GM23338 (cell line): ENCODE data around the gene LRIG3. TPM values are rescaled to one million over a fixed set of nuclear protein-coding genes. Genes with fewer than 3 reads are reported as not detected.

Experiments used
- ATAC-seq: fragments of 200-7000 bp; cut with Tn5 transposase; 3 replicates; pipeline ENCODE4 v1.9.1; 2020
- DNase-seq: peaks from one replicate; pipeline ENCODE4 v3.0.0-alpha.2; 2015; ENCODE audit warnings: low spot score
- H2AFZ ChIP-seq: fragments of 200-600 bp; sonication (generic); 2 replicates; pipeline ENCODE4 v1.8.0; 2016; ENCODE audit warnings: antibody characterized with exemption, mild to moderate bottlenecking, moderate library complexity
- H3F3A ChIP-seq: fragments of 200-600 bp; sonication (generic); replicated peaks from 2 replicates; pipeline ENCODE4 v1.8.0; 2017; ENCODE audit warnings: antibody characterized with exemption, mixed run types, low read depth
- H3K27ac ChIP-seq: fragments of 200-600 bp; sonication (generic); 2 replicates; pipeline ENCODE4 v1.6.1; 2016; ENCODE audit warnings: low read depth
- H3K27me3 ChIP-seq: fragments of 200-600 bp; sonication (generic); 2 replicates; pipeline ENCODE4 v1.8.0; 2016; ENCODE audit warnings: mild to moderate bottlenecking, mixed run types, moderate library complexity; ENCODE audit not compliant: insufficient read depth
- H3K36me3 ChIP-seq: fragments of 200-600 bp; sonication (generic); 2 replicates; pipeline ENCODE4 v1.8.0; 2016; ENCODE audit warnings: mild to moderate bottlenecking; ENCODE audit not compliant: insufficient read depth
- H3K4me1 ChIP-seq: fragments of 200-600 bp; sonication (generic); 2 replicates; pipeline ENCODE4 v1.8.0; 2016; ENCODE audit warnings: mild to moderate bottlenecking, moderate library complexity; ENCODE audit not compliant: insufficient read depth
- H3K4me2 ChIP-seq: fragments of 200-600 bp; sonication (generic); 2 replicates; pipeline ENCODE4 v1.7.1; 2017; ENCODE audit warnings: mixed run types
- H3K4me3 ChIP-seq: fragments of 200-600 bp; sonication (generic); 2 replicates; pipeline ENCODE4 v1.6.1; 2016; ENCODE audit warnings: mixed run types
- H3K79me2 ChIP-seq: fragments of 200-600 bp; sonication (generic); replicated peaks from 2 replicates; pipeline ENCODE4 v1.8.0; 2017; ENCODE audit warnings: mild to moderate bottlenecking; ENCODE audit not compliant: insufficient read depth
- H3K9me2 ChIP-seq: fragments of 200-600 bp; sonication (generic); 2 replicates; pipeline ENCODE4 v1.8.0; 2017; ENCODE audit not compliant: insufficient read depth
- H4K20me1 ChIP-seq: fragments of 200-600 bp; sonication (generic); replicated peaks from 2 replicates; pipeline ENCODE4 v1.8.0; 2017; ENCODE audit warnings: mild to moderate bottlenecking; ENCODE audit not compliant: insufficient read depth
- H3K27ac Mint-ChIP-seq: 2 replicates; pipeline ENCODE4 v1.8.0; 2020; ENCODE audit warnings: inconsistent platforms, mild to moderate bottlenecking, moderate library complexity, mixed read lengths
- H3K27me3 Mint-ChIP-seq: 3 replicates; pipeline ENCODE4 v1.8.0; 2022; ENCODE audit warnings: low read depth, mild to moderate bottlenecking, moderate library complexity, mixed read lengths, inconsistent platforms; ENCODE audit not compliant: insufficient read depth, poor library complexity
- H3K36me3 Mint-ChIP-seq: 3 replicates; pipeline ENCODE4 v1.8.0; 2021; ENCODE audit warnings: low read depth, mild to moderate bottlenecking, inconsistent platforms, moderate library complexity, mixed read lengths
- H3K4me1 Mint-ChIP-seq: 3 replicates; pipeline ENCODE4 v1.8.0; 2020; ENCODE audit warnings: mild to moderate bottlenecking, inconsistent platforms, mixed read lengths
- H3K4me3 Mint-ChIP-seq: 3 replicates; pipeline ENCODE4 v1.8.0; 2021; ENCODE audit warnings: moderate library complexity, mild to moderate bottlenecking, inconsistent platforms, mixed read lengths
- H3K9me3 Mint-ChIP-seq: 3 replicates; pipeline ENCODE4 v1.8.0; 2020; ENCODE audit warnings: moderate library complexity, mild to moderate bottlenecking, inconsistent platforms, mixed read lengths
- CTCF ChIP-seq, 2 experiments: fragments of 200-600 bp in 1 of 2; sonication (generic) in 1 of 2; conservative IDR thresholded peaks; 2 replicates each; pipeline versions ENCODE4 v1.5.1 to v1.6.1; 2016 to 2017; ENCODE audit warnings: antibody characterized with exemption in 2 of 2, low read depth in 2 of 2, mild to moderate bottlenecking in 2 of 2, moderate library complexity in 1 of 2
- EZH2 ChIP-seq: fragments of 200-600 bp; sonication (generic); IDR thresholded peaks from one replicate; pipeline ENCODE4 v1.8.0; 2017; ENCODE audit warnings: antibody characterized with exemption, mild to moderate bottlenecking, low read depth; ENCODE audit not compliant: unreplicated experiment
- EZH2phosphoT487 ChIP-seq: fragments of 200-600 bp; sonication (generic); IDR thresholded peaks from one replicate; pipeline ENCODE4 v1.8.1; 2018; ENCODE audit warnings: antibody characterized with exemption; ENCODE audit not compliant: unreplicated experiment
- NANOG ChIP-seq: IDR thresholded peaks from 2 replicates; pipeline ENCODE4 v1.6.1; 2016; ENCODE audit warnings: antibody characterized with exemption, borderline replicate concordance
- POLR2AphosphoS5 ChIP-seq: IDR thresholded peaks from 2 replicates; pipeline ENCODE4 v1.6.1; 2016; ENCODE audit warnings: antibody characterized with exemption, low read depth
- STAT1 ChIP-seq: IDR thresholded peaks from one replicate; pipeline ENCODE4 v1.6.1; 2016; ENCODE audit warnings: antibody characterized with exemption; ENCODE audit not compliant: unreplicated experiment
- ZNF114 ChIP-seq: fragments of 250-450 bp; sonication (Bioruptor Pico); IDR thresholded peaks from 2 replicates; pipeline ENCODE4 v1.5.0; 2020; ENCODE audit warnings: mild to moderate bottlenecking, moderate library complexity
- ZNF331 ChIP-seq: fragments of 250-450 bp; sonication (Bioruptor Pico); IDR thresholded peaks from 2 replicates; pipeline ENCODE4 v1.5.0; 2020; ENCODE audit warnings: low read depth, mild to moderate bottlenecking, moderate library complexity
- polyA plus RNA-seq: library from polyadenylated mRNA; unstranded; fragments of >200 nt; fragmentation: Nextera tagmentation; extraction: Ambion mirVana; gene quantifications from 2 replicates; pipeline ENCODE4 v1.2.1, GENCODE V29; 2016
- total RNA-seq: library from RNA; depleted of rRNA; stranded (reverse); fragments of >200 nt; shearing (Covaris generic); gene quantifications from 2 replicates; pipeline ENCODE4 v1.2.3, GENCODE V29; 2014
- TF ChIP-seq, protein P1 (sequence below): fragments of 250-450 bp; sonication (Bioruptor Pico); IDR thresholded peaks from 2 replicates; pipeline ENCODE4 v1.5.0; 2020; ENCODE audit warnings: mild to moderate bottlenecking, moderate library complexity
- TF ChIP-seq, protein P2 (sequence below): IDR thresholded peaks from 2 replicates; pipeline ENCODE4 v1.6.1; 2016; ENCODE audit warnings: antibody characterized with exemption

Gene LRIG3
- total and polyA plus RNA-seq, 2 experiments from 2014 or later: 1.6 to 7.5 TPM

DNA sequence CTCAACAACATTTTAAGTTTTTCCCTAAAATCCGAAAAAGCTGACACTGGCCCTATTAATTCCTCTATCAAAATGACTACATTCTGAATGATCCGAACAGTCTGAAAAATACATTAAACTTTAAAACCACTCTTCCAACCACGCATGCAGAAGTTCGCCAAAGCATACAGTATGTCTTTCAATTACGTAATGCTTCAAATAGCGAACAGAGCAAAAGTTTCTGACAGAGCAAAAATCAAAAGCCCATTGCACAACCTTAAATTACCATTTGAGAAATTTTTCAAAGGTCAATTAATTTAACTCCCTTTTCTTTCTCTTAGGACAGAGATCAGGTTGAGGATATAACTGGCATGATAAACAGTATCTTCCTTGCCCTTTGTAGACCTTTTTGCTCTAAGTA is 33.2 kb downstream of the LRIG3 start:
- Histone ChIP-seq H3K4me2 (no peak overlapping the region), H3K4me3 (no peak overlapping the region), H3K9me2 (no peaks in the 10 kb centered on the region), H3K79me2 (no peaks in the 10 kb centered on the region), H3K4me1 (peaks cover 21% of the 10 kb centered on the region), H2AFZ (no peak overlapping the region), H3K27me3 (peaks cover 53% of the 10 kb centered on the region), H3K36me3 (no peaks in the 10 kb centered on the region), H4K20me1 (peaks cover 3% of the 10 kb centered on the region), H3F3A (no peaks in the 10 kb centered on the region), H3K27ac (no peak overlapping the region)
- no peak overlapping the region for H3K27ac Mint-ChIP-seq
- peaks cover 32% of the 10 kb centered on the region for H3K36me3 Mint-ChIP-seq
- H3K4me3 Mint-ChIP-seq: no peak overlapping the region
- DNase-seq: no peak
- TF ChIP-seq, protein P1, sequence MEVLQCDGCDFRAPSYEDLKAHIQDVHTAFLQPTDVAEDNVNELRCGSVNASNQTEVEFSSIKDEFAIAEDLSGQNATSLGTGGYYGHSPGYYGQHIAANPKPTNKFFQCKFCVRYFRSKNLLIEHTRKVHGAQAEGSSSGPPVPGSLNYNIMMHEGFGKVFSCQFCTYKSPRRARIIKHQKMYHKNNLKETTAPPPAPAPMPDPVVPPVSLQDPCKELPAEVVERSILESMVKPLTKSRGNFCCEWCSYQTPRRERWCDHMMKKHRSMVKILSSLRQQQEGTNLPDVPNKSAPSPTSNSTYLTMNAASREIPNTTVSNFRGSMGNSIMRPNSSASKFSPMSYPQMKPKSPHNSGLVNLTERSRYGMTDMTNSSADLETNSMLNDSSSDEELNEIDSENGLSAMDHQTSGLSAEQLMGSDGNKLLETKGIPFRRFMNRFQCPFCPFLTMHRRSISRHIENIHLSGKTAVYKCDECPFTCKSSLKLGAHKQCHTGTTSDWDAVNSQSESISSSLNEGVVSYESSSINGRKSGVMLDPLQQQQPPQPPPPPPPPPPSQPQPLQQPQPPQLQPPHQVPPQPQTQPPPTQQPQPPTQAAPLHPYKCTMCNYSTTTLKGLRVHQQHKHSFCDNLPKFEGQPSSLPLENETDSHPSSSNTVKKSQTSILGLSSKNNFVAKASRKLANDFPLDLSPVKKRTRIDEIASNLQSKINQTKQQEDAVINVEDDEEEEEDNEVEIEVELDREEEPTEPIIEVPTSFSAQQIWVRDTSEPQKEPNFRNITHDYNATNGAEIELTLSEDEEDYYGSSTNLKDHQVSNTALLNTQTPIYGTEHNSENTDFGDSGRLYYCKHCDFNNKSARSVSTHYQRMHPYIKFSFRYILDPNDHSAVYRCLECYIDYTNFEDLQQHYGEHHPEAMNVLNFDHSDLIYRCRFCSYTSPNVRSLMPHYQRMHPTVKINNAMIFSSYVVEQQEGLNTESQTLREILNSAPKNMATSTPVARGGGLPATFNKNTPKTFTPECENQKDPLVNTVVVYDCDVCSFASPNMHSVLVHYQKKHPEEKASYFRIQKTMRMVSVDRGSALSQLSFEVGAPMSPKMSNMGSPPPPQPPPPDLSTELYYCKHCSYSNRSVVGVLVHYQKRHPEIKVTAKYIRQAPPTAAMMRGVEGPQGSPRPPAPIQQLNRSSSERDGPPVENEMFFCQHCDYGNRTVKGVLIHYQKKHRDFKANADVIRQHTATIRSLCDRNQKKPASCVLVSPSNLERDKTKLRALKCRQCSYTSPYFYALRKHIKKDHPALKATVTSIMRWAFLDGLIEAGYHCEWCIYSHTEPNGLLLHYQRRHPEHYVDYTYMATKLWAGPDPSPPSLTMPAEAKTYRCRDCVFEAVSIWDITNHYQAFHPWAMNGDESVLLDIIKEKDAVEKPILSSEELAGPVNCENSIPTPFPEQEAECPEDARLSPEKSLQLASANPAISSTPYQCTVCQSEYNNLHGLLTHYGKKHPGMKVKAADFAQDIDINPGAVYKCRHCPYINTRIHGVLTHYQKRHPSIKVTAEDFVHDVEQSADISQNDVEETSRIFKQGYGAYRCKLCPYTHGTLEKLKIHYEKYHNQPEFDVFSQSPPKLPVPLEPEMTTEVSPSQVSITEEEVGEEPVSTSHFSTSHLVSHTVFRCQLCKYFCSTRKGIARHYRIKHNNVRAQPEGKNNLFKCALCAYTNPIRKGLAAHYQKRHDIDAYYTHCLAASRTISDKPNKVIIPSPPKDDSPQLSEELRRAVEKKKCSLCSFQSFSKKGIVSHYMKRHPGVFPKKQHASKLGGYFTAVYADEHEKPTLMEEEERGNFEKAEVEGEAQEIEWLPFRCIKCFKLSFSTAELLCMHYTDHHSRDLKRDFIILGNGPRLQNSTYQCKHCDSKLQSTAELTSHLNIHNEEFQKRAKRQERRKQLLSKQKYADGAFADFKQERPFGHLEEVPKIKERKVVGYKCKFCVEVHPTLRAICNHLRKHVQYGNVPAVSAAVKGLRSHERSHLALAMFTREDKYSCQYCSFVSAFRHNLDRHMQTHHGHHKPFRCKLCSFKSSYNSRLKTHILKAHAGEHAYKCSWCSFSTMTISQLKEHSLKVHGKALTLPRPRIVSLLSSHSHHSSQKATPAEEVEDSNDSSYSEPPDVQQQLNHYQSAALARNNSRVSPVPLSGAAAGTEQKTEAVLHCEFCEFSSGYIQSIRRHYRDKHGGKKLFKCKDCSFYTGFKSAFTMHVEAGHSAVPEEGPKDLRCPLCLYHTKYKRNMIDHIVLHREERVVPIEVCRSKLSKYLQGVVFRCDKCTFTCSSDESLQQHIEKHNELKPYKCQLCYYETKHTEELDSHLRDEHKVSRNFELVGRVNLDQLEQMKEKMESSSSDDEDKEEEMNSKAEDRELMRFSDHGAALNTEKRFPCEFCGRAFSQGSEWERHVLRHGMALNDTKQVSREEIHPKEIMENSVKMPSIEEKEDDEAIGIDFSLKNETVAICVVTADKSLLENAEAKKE (CRISPR knock-in tag): no peak
- TF ChIP-seq ZNF331 (CRISPR knock-in tag) (no peak), STAT1 (no peak), EZH2phosphoT487 (no peak), CTCF (conservative IDR thresholded peaks at IDR 0.05; ENCODE audit: low read depth in 2 of 2) (no peak), ZNF114 (CRISPR knock-in tag) (no peak), NANOG (no peak), EZH2 (no peak), POLR2AphosphoS5 (no peak)
- TF ChIP-seq, protein P2, sequence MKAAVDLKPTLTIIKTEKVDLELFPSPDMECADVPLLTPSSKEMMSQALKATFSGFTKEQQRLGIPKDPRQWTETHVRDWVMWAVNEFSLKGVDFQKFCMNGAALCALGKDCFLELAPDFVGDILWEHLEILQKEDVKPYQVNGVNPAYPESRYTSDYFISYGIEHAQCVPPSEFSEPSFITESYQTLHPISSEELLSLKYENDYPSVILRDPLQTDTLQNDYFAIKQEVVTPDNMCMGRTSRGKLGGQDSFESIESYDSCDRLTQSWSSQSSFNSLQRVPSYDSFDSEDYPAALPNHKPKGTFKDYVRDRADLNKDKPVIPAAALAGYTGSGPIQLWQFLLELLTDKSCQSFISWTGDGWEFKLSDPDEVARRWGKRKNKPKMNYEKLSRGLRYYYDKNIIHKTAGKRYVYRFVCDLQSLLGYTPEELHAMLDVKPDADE: no peak
- no peak for ATAC-seq
- no peaks in the 10 kb centered on the region for H3K9me3 Mint-ChIP-seq
- H3K4me1 Mint-ChIP-seq: peaks cover 21% of the 10 kb centered on the region; the same call in 2 of the 3 replicates
- H3K27me3 Mint-ChIP-seq: peaks cover 20% of the 10 kb centered on the region
